ENCODE measurements around the gene VAT1L. TPM values are rescaled to one million over a fixed set of nuclear protein-coding genes. Genes with fewer than 3 reads are reported as not detected.
"Not testable (repeated sequence)": the region's sequence is repeated elsewhere in the genome, so short reads cannot be mapped to it uniquely, and the experiment has no call there.

The VAT1L gene
- total RNA-seq, 1 donor from 2014 or later = 1.1 TPM

- Mint-ChIP-seq H3K9me3 (ENCODE audit: unreplicated experiment) (peaks cover 3% of the 10 kb centered on the region), H3K4me1 (ENCODE audit: unreplicated experiment) (no peaks in the 10 kb centered on the region), H3K27ac (ENCODE audit: unreplicated experiment) (no peak overlapping the region), H3K36me3 (ENCODE audit: low read depth, unreplicated experiment) (no peaks in the 10 kb centered on the region), H3K4me3 (ENCODE audit: unreplicated experiment) (no peak overlapping the region), H3K27me3 (ENCODE audit: unreplicated experiment) (peaks cover 8% of the 10 kb centered on the region)
- TF ChIP-seq CTCF (IDR thresholded peaks at IDR 0.05; ENCODE audit: unreplicated experiment) = no peak
- no peak for DNase-seq (ENCODE audit: low spot score)
These were observed 199.4 kb downstream of the VAT1L start for GRCh38 chr16:77987810-77988209.

- H3K36me3 Mint-ChIP-seq (ENCODE audit: low read depth, unreplicated experiment) = no peaks in the 10 kb centered on the region
- H3K27me3 Mint-ChIP-seq (ENCODE audit: unreplicated experiment) = peaks cover 6% of the 10 kb centered on the region
These were observed 201.5 kb downstream of the VAT1L start for GRCh38 chr16:77989846-77990245.

GRCh38 chr16:77991701-77992100 is 203.3 kb downstream of the VAT1L start:
- H3K27ac Mint-ChIP-seq (ENCODE audit: unreplicated experiment) = no peak overlapping the region
- H3K9me3 Mint-ChIP-seq (ENCODE audit: unreplicated experiment) = peaks cover 8% of the 10 kb centered on the region
- H3K27me3 Mint-ChIP-seq (ENCODE audit: unreplicated experiment) = peaks cover 2% of the 10 kb centered on the region
- DNase-seq (ENCODE audit: low spot score) = no peak
- H3K4me1 Mint-ChIP-seq (ENCODE audit: unreplicated experiment) = no peaks in the 10 kb centered on the region
- TF ChIP-seq CTCF (IDR thresholded peaks at IDR 0.05; ENCODE audit: unreplicated experiment) = no peak
- H3K36me3 Mint-ChIP-seq (ENCODE audit: low read depth, unreplicated experiment) = peaks cover 8% of the 10 kb centered on the region
- H3K4me3 Mint-ChIP-seq (ENCODE audit: unreplicated experiment) = no peak overlapping the region

More at GRCh38 chr16:77989846-77990245, 201.5 kb downstream of the VAT1L start:
- Mint-ChIP-seq H3K4me1 (ENCODE audit: unreplicated experiment) (no peaks in the 10 kb centered on the region), H3K27ac (ENCODE audit: unreplicated experiment) (no peak overlapping the region), H3K9me3 (ENCODE audit: unreplicated experiment) (peaks cover 3% of the 10 kb centered on the region), H3K4me3 (ENCODE audit: unreplicated experiment) (no peak overlapping the region)
- no peak for TF ChIP-seq CTCF (IDR thresholded peaks at IDR 0.05; ENCODE audit: unreplicated experiment)
- no peak for DNase-seq (ENCODE audit: low spot score)

- H3K9me3 Mint-ChIP-seq (ENCODE audit: unreplicated experiment); H3K27me3 Mint-ChIP-seq (ENCODE audit: unreplicated experiment); H3K4me3 Mint-ChIP-seq (ENCODE audit: unreplicated experiment); DNase-seq (ENCODE audit: low spot score); H3K27ac Mint-ChIP-seq (ENCODE audit: unreplicated experiment); H3K4me1 Mint-ChIP-seq (ENCODE audit: unreplicated experiment): not testable (repeated sequence)
- H3K36me3 Mint-ChIP-seq (ENCODE audit: low read depth, unreplicated experiment) = peaks cover 11% of the 10 kb centered on the region
These were observed 204.0 kb downstream of the VAT1L start for GRCh38 chr16:77992381-77992780.

- peaks cover 11% of the 10 kb centered on the region for H3K36me3 Mint-ChIP-seq (ENCODE audit: low read depth, unreplicated experiment)
- peaks cover 8% of the 10 kb centered on the region for H3K9me3 Mint-ChIP-seq (ENCODE audit: unreplicated experiment)
- no peak overlapping the region for H3K27ac Mint-ChIP-seq (ENCODE audit: unreplicated experiment)
- DNase-seq (ENCODE audit: low spot score) = no peak
- H3K27me3 Mint-ChIP-seq (ENCODE audit: unreplicated experiment) = peaks cover 1% of the 10 kb centered on the region
- no peaks in the 10 kb centered on the region for H3K4me1 Mint-ChIP-seq (ENCODE audit: unreplicated experiment)
- TF ChIP-seq CTCF (IDR thresholded peaks at IDR 0.05; ENCODE audit: unreplicated experiment) = no peak
- no peak overlapping the region for H3K4me3 Mint-ChIP-seq (ENCODE audit: unreplicated experiment)
These were observed 205.0 kb downstream of the VAT1L start for GRCh38 chr16:77993111-77993985.

All from endothelial cell (in vitro differentiated cells).